ENCODE results near the gene RIT1. TPM values are rescaled to one million over a fixed set of nuclear protein-coding genes. Genes with fewer than 3 reads are reported as not detected.

The RIT1 gene
- total and polyA plus RNA-seq, 4 donors = 15.8 to 58.2 (median 42.5) TPM

- Histone ChIP-seq H3K27me3 (ENCODE audit: control insufficient read depth in 3 of 3, insufficient read depth in 3 of 3, low read length in 2 of 3) (no peaks in the 10 kb centered on the region), H3K27ac (ENCODE audit: low read depth in 1 of 2, low read length in 1 of 2) (no peak overlapping the region), H3K9me3 (ENCODE audit: control insufficient read depth in 4 of 4, insufficient read depth in 3 of 4, low read length in 3 of 4) (no peaks in the 10 kb centered on the region), H3K4me1 (ENCODE audit: control insufficient read depth in 5 of 5, insufficient read depth in 5 of 5, low read length in 5 of 5) (peaks cover 4 to 11% (median 5%) of the 10 kb centered on the region in 5 donors), H3K4me3 (no peak overlapping the region), H3K9ac (ENCODE audit: insufficient read depth in 1 of 2, low read length in 2 of 2) (no peak overlapping the region), H3K36me3 (ENCODE audit: control insufficient read depth in 4 of 4, insufficient read depth in 4 of 4, low read length in 4 of 4) (peaks cover 0 to 2% (median 0%) of the 10 kb centered on the region in 4 donors)
- ATAC-seq (ENCODE audit: insufficient read depth, low FRiP score) = no peak
- WGBS, 2 donors = 66 to 82% methylated on average over 2 of the region's 2 CpGs
- no peak for TF ChIP-seq CTCF (IDR thresholded peaks at IDR 0.05; ENCODE audit: control extremely low read depth, extremely low read depth)
- no peak for DNase-seq
Measured at GRCh38 chr1:155889566-155889965, 21.6 kb downstream of the RIT1 start.

- no peak for TF ChIP-seq CTCF (IDR thresholded peaks at IDR 0.05; ENCODE audit: control extremely low read depth, extremely low read depth)
- H3K4me3 ChIP-seq = no peak overlapping the region
- H3K9me3 ChIP-seq (ENCODE audit: control insufficient read depth in 4 of 4, insufficient read depth in 3 of 4, low read length in 3 of 4) = no peaks in the 10 kb centered on the region
- DNase-seq (no peak), ATAC-seq (ENCODE audit: insufficient read depth, low FRiP score) (no peak)
- peaks cover 2 to 6% (median 4%) of the 10 kb centered on the region in 5 donors for H3K4me1 ChIP-seq (ENCODE audit: control insufficient read depth in 5 of 5, insufficient read depth in 5 of 5, low read length in 5 of 5)
- H3K27ac ChIP-seq (ENCODE audit: low read depth in 1 of 2, low read length in 1 of 2) = no peak overlapping the region
- peaks cover 0 to 2% (median 0%) of the 10 kb centered on the region in 4 donors for H3K36me3 ChIP-seq (ENCODE audit: control insufficient read depth in 4 of 4, insufficient read depth in 4 of 4, low read length in 4 of 4)
- H3K9ac ChIP-seq (ENCODE audit: insufficient read depth in 1 of 2, low read length in 2 of 2) = no peak overlapping the region
- no peaks in the 10 kb centered on the region for H3K27me3 ChIP-seq (ENCODE audit: control insufficient read depth in 3 of 3, insufficient read depth in 3 of 3, low read length in 2 of 3)
- 94 to 99% methylated on average over 5 of the region's 5 CpGs for WGBS, 2 donors
Measured at GRCh38 chr1:155888481-155888880, 22.7 kb downstream of the RIT1 start.

GRCh38 chr1:155884982-155885381, 26.2 kb downstream of the RIT1 start:
- Histone ChIP-seq H3K27ac (ENCODE audit: low read depth in 1 of 2, low read length in 1 of 2) (no peak overlapping the region), H3K4me3 (no peak overlapping the region), H3K4me1 (ENCODE audit: control insufficient read depth in 5 of 5, insufficient read depth in 5 of 5, low read length in 5 of 5) (no peaks in the 10 kb centered on the region), H3K9ac (ENCODE audit: insufficient read depth in 1 of 2, low read length in 2 of 2) (no peak overlapping the region), H3K36me3 (ENCODE audit: control insufficient read depth in 4 of 4, insufficient read depth in 4 of 4, low read length in 4 of 4) (peaks cover 0 to 6% (median 0%) of the 10 kb centered on the region in 4 donors), H3K27me3 (ENCODE audit: control insufficient read depth in 3 of 3, insufficient read depth in 3 of 3, low read length in 2 of 3) (no peaks in the 10 kb centered on the region), H3K9me3 (ENCODE audit: control insufficient read depth in 4 of 4, insufficient read depth in 3 of 4, low read length in 3 of 4) (no peaks in the 10 kb centered on the region)
- DNase-seq = no peak
- no peak for ATAC-seq (ENCODE audit: insufficient read depth, low FRiP score)
- TF ChIP-seq CTCF (IDR thresholded peaks at IDR 0.05; ENCODE audit: control extremely low read depth, extremely low read depth) = no peak

Data from lung (tissue), 12 donors.